Coronary artery (tissue), 2 donors: ENCODE data around the gene PTGR2.
"Not testable (repeated sequence)": the region's sequence is repeated elsewhere in the genome, so short reads cannot be mapped to it uniquely, and the experiment has no call there.

Experiments
- DNase-seq: peaks from one replicate; pipeline ENCODE4 v3.0.0-alpha.2; 2017; ENCODE audit warnings: low spot score
- H3K27ac ChIP-seq, 2 donors: fragments of 200-600 bp; sonication (generic); one replicate each; pipeline ENCODE4 v1.5.1; 2016 to 2019
- H3K4me3 ChIP-seq: fragments of 200-600 bp; sonication (generic); 2 replicates; pipeline ENCODE4 v1.5.1; 2016; ENCODE audit warnings: mild to moderate bottlenecking, moderate library complexity
- TF ChIP-seq, protein P1 (sequence below): fragments of 200-600 bp; sonication (generic); IDR thresholded peaks from one replicate; pipeline ENCODE4 v1.5.1; 2019; ENCODE audit warnings: antibody characterized with exemption

PTGR2 gene

DNA sequence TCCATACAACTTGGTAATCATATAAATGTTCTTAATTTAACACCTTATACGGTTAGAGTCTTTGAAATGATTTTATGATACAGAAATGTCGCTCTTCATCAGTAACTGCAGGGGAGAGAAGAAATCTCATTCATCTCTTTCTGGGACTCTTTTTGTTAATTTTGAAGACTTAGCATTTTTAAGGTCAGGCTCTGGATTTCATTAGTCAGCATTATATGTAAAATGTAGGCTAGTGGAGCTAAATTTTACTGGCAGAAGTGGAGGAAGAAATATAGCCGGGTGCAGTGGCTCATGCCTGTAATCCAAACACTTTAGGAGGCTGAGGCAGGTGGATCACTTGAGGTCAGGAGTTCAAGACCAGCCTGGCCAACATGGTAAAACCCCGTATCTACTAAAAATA, 4.7 kb upstream of the PTGR2 start:
- no peak for DNase-seq
- H3K4me3 ChIP-seq: no peak overlapping the region
- TF ChIP-seq, protein P1, sequence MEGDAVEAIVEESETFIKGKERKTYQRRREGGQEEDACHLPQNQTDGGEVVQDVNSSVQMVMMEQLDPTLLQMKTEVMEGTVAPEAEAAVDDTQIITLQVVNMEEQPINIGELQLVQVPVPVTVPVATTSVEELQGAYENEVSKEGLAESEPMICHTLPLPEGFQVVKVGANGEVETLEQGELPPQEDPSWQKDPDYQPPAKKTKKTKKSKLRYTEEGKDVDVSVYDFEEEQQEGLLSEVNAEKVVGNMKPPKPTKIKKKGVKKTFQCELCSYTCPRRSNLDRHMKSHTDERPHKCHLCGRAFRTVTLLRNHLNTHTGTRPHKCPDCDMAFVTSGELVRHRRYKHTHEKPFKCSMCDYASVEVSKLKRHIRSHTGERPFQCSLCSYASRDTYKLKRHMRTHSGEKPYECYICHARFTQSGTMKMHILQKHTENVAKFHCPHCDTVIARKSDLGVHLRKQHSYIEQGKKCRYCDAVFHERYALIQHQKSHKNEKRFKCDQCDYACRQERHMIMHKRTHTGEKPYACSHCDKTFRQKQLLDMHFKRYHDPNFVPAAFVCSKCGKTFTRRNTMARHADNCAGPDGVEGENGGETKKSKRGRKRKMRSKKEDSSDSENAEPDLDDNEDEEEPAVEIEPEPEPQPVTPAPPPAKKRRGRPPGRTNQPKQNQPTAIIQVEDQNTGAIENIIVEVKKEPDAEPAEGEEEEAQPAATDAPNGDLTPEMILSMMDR: no peak
- H3K27ac ChIP-seq: no peak overlapping the region

DNA sequence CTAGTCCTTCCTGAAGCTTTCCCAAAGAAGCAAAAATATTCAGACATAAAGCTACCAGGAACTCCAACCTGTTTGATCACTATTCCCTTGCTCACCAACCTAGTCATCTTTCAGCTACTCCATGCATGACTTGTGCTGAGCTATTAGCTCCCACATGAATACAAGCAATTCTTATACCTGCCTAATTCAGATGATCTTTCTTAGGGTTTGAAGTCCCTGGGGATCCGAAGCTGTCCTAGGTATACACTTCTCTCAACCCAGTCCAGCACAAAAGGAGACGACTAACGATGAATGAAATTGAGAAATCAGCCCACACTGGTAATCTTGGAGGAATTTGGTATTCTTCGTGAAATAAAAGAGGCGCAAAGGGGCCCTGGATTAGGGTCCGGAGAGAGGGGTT, 631 bp upstream of the PTGR2 start:
- Histone ChIP-seq H3K27ac (peak overlapping the region; percentile 90 to 93), H3K4me3 (peak overlapping the region; percentile 74)
- TF ChIP-seq, protein P1: no peak
- DNase-seq: no peak

DNA sequence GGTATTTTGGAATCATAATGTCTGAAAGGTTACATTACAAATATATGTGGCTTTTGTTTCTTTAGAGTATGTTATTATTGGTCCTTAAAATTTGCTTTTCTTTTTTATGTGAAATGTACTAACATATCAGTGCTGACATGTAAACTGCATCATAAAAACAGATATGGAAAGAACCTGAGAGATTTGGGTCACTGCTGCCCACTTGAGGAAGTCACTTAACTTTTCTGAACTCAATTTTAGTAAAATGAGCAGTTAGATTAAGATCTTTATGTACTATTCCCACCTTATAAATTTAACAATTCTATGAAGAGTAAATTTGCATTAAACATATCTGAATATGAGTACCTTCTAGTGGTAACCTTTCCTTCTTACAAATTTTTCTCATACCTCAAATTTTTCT, 7.5 kb downstream of the PTGR2 start:
- Histone ChIP-seq H3K27ac (no peak overlapping the region), H3K4me3 (no peak overlapping the region)
- TF ChIP-seq, protein P1: no peak
- DNase-seq: no peak

DNA sequence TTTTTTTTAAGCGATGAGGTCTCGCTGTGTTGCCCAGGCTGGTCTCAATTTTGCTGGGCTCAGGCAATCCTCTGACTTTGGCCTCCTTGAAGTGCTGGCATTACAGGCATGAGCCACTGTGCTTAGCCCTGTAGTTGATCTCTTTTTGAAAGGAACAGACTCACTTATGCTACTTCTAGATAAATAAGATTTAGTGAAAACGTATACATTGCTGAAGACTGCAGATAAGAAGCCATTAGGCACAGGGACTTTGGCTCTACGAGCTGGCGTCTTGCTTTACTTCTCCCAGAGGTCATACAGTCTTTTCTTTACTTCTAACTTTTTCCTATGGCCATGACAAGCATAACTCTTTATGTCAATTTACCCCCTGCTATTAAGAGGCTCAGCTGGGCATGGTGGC, 9.4 kb downstream of the PTGR2 start:
- TF ChIP-seq, protein P1: no peak
- DNase-seq: no peak
- H3K4me3 ChIP-seq: no peak overlapping the region
- H3K27ac ChIP-seq: no peak overlapping the region

DNA sequence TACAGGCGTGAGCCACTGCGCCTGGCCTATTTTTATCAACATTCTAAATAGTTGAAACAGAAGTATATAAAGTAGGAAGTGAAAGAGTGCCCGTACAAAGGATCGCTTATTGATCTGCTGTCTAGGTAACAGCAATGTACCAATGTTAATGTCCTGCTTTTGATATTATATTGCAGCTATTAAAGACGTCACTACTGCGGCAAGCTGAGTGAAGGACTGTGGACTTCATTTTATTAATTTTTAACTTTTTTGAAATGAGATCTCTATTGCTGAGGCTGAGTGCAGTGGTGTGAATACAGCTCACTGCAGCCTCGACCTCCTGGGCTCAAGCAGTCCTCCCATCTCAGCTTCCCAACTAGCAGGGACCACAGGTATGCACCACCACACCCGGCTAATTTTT, 10.8 kb downstream of the PTGR2 start:
- TF ChIP-seq, protein P1: no peak
- no peak for DNase-seq
- Histone ChIP-seq H3K4me3 (no peak overlapping the region), H3K27ac (no peak overlapping the region)

DNA sequence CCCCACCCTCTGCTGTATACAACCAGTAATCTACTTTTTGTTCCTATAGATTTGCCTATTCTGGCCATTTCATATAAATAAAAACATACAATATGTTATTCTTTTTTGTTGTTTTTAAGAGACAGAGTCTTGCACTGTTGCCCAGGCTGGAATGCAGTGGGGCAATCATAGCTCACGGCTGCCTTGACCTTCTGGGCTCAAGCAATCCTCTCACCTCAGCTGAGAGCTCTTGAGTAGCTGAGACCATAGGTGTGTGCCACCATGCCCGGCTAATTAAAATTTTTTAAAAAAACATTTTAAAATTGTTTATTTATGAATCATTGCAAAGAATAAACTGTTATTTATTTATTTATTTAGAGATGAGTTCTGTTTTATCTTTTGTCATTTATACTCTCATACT, 11.6 kb downstream of the PTGR2 start:
- no peak overlapping the region for H3K4me3 ChIP-seq
- no peak overlapping the region for H3K27ac ChIP-seq
- TF ChIP-seq, protein P1: no peak
- DNase-seq: no peak

DNA sequence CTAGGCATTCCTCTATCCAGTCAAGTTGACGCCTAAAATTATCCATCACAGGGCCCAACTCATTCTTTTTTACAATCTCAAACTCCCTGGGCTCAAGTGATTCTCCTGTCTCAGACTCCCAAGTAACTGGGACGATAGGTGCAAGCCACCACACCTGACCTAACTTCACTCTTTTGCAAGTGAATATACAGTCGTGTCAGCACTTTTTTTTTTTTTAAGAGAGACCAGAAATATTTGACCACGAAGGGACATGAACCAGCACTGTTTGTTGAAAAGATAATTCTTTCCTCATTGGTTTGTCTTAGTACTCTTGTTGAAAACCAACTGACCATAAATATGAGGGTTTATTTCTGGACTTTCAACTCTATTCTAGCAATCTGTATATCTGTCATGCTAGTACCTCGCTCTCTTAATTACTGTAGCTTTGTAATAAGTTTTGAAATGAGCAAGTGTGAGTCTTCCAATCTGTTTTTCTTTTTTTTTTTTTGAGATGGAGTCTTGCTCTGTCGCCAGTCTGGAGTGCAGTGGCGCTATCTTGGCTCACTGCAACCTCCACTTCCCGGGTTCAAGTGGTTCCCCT, 14.0 kb downstream of the PTGR2 start:
- TF ChIP-seq, protein P1: no peak
- no peak for DNase-seq
- Histone ChIP-seq H3K27ac (no peak overlapping the region), H3K4me3 (no peak overlapping the region)

DNA sequence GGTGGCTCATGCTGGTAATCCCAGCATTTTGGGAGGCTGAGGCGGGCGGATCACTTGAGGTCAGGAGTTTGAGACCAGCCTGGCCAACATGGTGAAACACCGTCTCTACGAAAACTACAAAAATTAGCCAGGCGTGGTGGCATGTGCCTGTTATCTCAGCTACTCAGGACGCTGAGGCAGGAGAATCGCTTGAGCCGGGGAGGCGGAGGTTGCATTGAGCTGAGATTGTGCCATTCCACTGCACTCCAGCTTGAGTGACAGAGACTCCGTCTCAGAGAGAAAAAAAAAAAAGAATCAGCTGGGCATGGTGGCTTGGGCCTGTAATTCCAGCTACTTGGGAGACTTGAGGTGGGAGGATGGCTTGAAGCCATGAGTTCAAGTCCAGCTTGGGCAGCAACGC, 18.1 kb downstream of the PTGR2 start:
- H3K27ac ChIP-seq, DNase-seq, H3K4me3 ChIP-seq: not testable (repeated sequence)
